ENCODE data around the gene RAI1. TPM values are rescaled to one million over a fixed set of nuclear protein-coding genes. Genes with fewer than 3 reads are reported as not detected.
"Not testable (repeated sequence)": the region's sequence is repeated elsewhere in the genome, so short reads cannot be mapped to it uniquely, and the experiment has no call there.

The RAI1 gene
- total RNA-seq, 2 experiments from 2014 or later = 9.2 to 12.0 TPM

GRCh38 chr17:17797119-17797809, 116.0 kb downstream of the RAI1 start:
- intact Hi-C loops (cut with micrococcal nuclease) = no loop called here
- CTCF ChIA-PET = no interaction called here
- Mint-ChIP-seq H3K9me3 (no peaks in the 10 kb centered on the region), H3K4me1 (ENCODE audit: low read depth) (peaks cover 15% of the 10 kb centered on the region), H3K4me3 (no peak overlapping the region), H3K27ac (no peak overlapping the region), H3K36me3 (ENCODE audit: low read depth) (peaks cover 8% of the 10 kb centered on the region), H3K27me3 (ENCODE audit: low read depth) (no peaks in the 10 kb centered on the region)
- DNase-seq = no peak

- H3K4me3 Mint-ChIP-seq = no peak overlapping the region
Measured at GRCh38 chr17:17798010-17798556, 116.8 kb downstream of the RAI1 start.

GRCh38 chr17:17798573-17799255, 117.5 kb downstream of the RAI1 start:
- H3K4me1 Mint-ChIP-seq (ENCODE audit: low read depth) = peaks cover 4% of the 10 kb centered on the region
- no peak overlapping the region for H3K4me3 Mint-ChIP-seq
- no peaks in the 10 kb centered on the region for H3K27me3 Mint-ChIP-seq (ENCODE audit: low read depth)
- no peaks in the 10 kb centered on the region for H3K9me3 Mint-ChIP-seq
- intact Hi-C loops (cut with micrococcal nuclease) = no loop called here
- CTCF ChIA-PET = no interaction called here
- H3K27ac Mint-ChIP-seq = no peak overlapping the region
- DNase-seq = no peak
- peaks cover 7% of the 10 kb centered on the region for H3K36me3 Mint-ChIP-seq (ENCODE audit: low read depth)

More at GRCh38 chr17:17798010-17798556, 116.8 kb downstream of the RAI1 start:
- H3K36me3 Mint-ChIP-seq (ENCODE audit: low read depth) = peaks cover 8% of the 10 kb centered on the region
- H3K9me3 Mint-ChIP-seq = no peaks in the 10 kb centered on the region
- H3K27me3 Mint-ChIP-seq (ENCODE audit: low read depth) = no peaks in the 10 kb centered on the region
- no peak for DNase-seq
- CTCF ChIA-PET = no interaction called here
- intact Hi-C loops (cut with micrococcal nuclease) = no loop called here
- no peak overlapping the region for H3K27ac Mint-ChIP-seq
- peaks cover 10% of the 10 kb centered on the region for H3K4me1 Mint-ChIP-seq (ENCODE audit: low read depth)

GRCh38 chr17:17800504-17801021, 119.3 kb downstream of the RAI1 start:
- Mint-ChIP-seq H3K4me3 (no peak overlapping the region), H3K9me3 (no peaks in the 10 kb centered on the region), H3K27me3 (ENCODE audit: low read depth) (no peaks in the 10 kb centered on the region), H3K36me3 (ENCODE audit: low read depth) (peaks cover 3% of the 10 kb centered on the region), H3K27ac (no peak overlapping the region), H3K4me1 (ENCODE audit: low read depth) (no peaks in the 10 kb centered on the region)
- intact Hi-C loops (cut with micrococcal nuclease) = no loop called here
- CTCF ChIA-PET = interaction anchor here (1.0 to 1.6 kb wide), 3 partner anchors 12 to 118 kb away, joined by 3 to 4 read pairs (median 4); no protein-coding TSS in a partner anchor
- no peak for DNase-seq

GRCh38 chr17:17801800-17802481, 120.7 kb downstream of the RAI1 start:
- intact Hi-C loops (cut with micrococcal nuclease) = no loop called here
- H3K36me3 Mint-ChIP-seq (ENCODE audit: low read depth) = peaks cover 6% of the 10 kb centered on the region
- CTCF ChIA-PET = interaction anchor here (1.0 to 1.6 kb wide), 4 partner anchors 9 to 117 kb away, joined by 3 to 4 read pairs (median 4); no protein-coding TSS in a partner anchor
- no peaks in the 10 kb centered on the region for H3K9me3 Mint-ChIP-seq
- no peak overlapping the region for H3K27ac Mint-ChIP-seq
- no peak overlapping the region for H3K4me3 Mint-ChIP-seq
- no peaks in the 10 kb centered on the region for H3K4me1 Mint-ChIP-seq (ENCODE audit: low read depth)
- DNase-seq = no peak
- H3K27me3 Mint-ChIP-seq (ENCODE audit: low read depth) = no peaks in the 10 kb centered on the region

GRCh38 chr17:17804007-17804406, 122.7 kb downstream of the RAI1 start:
- Mint-ChIP-seq H3K27ac (no peak overlapping the region), H3K4me1 (ENCODE audit: low read depth) (no peaks in the 10 kb centered on the region), H3K4me3 (no peak overlapping the region), H3K9me3 (no peaks in the 10 kb centered on the region), H3K36me3 (ENCODE audit: low read depth) (peaks cover 4% of the 10 kb centered on the region), H3K27me3 (ENCODE audit: low read depth) (no peaks in the 10 kb centered on the region)
- CTCF ChIA-PET = interaction anchor here (0.5 to 0.8 kb wide), 2 partner anchors 30 to 42 kb away, joined by 3 read pairs; no protein-coding TSS in a partner anchor
- no peak for DNase-seq
- intact Hi-C loops (cut with micrococcal nuclease) = no loop called here

GRCh38 chr17:17805575-17805974, 124.3 kb downstream of the RAI1 start:
- peaks cover 7% of the 10 kb centered on the region for H3K36me3 Mint-ChIP-seq (ENCODE audit: low read depth)
- no peaks in the 10 kb centered on the region for H3K9me3 Mint-ChIP-seq
- H3K27me3 Mint-ChIP-seq (ENCODE audit: low read depth) = no peaks in the 10 kb centered on the region
- H3K4me3 Mint-ChIP-seq = no peak overlapping the region
- no peaks in the 10 kb centered on the region for H3K4me1 Mint-ChIP-seq (ENCODE audit: low read depth)
- DNase-seq = no peak
- intact Hi-C loops (cut with micrococcal nuclease) = no loop called here
- H3K27ac Mint-ChIP-seq = no peak overlapping the region
- CTCF ChIA-PET = interaction anchor here (1.0 to 1.3 kb wide), 2 partner anchors 20 to 55 kb away, joined by 3 to 4 read pairs; no protein-coding TSS in a partner anchor

GRCh38 chr17:17806035-17806434, 124.8 kb downstream of the RAI1 start:
- H3K4me3 Mint-ChIP-seq = no peak overlapping the region
- H3K9me3 Mint-ChIP-seq = no peaks in the 10 kb centered on the region
- peaks cover 9% of the 10 kb centered on the region for H3K36me3 Mint-ChIP-seq (ENCODE audit: low read depth)
- H3K27ac Mint-ChIP-seq = no peak overlapping the region
- DNase-seq = no peak
- no peaks in the 10 kb centered on the region for H3K4me1 Mint-ChIP-seq (ENCODE audit: low read depth)
- no peaks in the 10 kb centered on the region for H3K27me3 Mint-ChIP-seq (ENCODE audit: low read depth)
- CTCF ChIA-PET = interaction anchor here (1.0 to 1.3 kb wide), 2 partner anchors 21 to 54 kb away, joined by 3 to 4 read pairs; no protein-coding TSS in a partner anchor
- intact Hi-C loops (cut with micrococcal nuclease) = no loop called here

GRCh38 chr17:17806611-17807274, 125.5 kb downstream of the RAI1 start:
- H3K36me3 Mint-ChIP-seq (ENCODE audit: low read depth) = peaks cover 9% of the 10 kb centered on the region

GRCh38 chr17:17807440-17807839, 126.2 kb downstream of the RAI1 start:
- CTCF ChIA-PET = no interaction called here
- no peak overlapping the region for H3K27ac Mint-ChIP-seq
- no peak overlapping the region for H3K4me3 Mint-ChIP-seq
- peaks cover 11% of the 10 kb centered on the region for H3K36me3 Mint-ChIP-seq (ENCODE audit: low read depth)
- DNase-seq = no peak
- no peaks in the 10 kb centered on the region for H3K9me3 Mint-ChIP-seq
- intact Hi-C loops (cut with micrococcal nuclease) = no loop called here
- peaks cover 7% of the 10 kb centered on the region for H3K4me1 Mint-ChIP-seq (ENCODE audit: low read depth)
- H3K27me3 Mint-ChIP-seq (ENCODE audit: low read depth) = no peaks in the 10 kb centered on the region

More at GRCh38 chr17:17806611-17807274, 125.5 kb downstream of the RAI1 start:
- peaks cover 3% of the 10 kb centered on the region for H3K4me1 Mint-ChIP-seq (ENCODE audit: low read depth)
- DNase-seq = no peak
- intact Hi-C loops (cut with micrococcal nuclease) = no loop called here
- H3K9me3 Mint-ChIP-seq = no peaks in the 10 kb centered on the region
- H3K27ac Mint-ChIP-seq = no peak overlapping the region
- no peak overlapping the region for H3K4me3 Mint-ChIP-seq
- H3K27me3 Mint-ChIP-seq (ENCODE audit: low read depth) = no peaks in the 10 kb centered on the region
- CTCF ChIA-PET = interaction anchor here (1.0 to 1.3 kb wide), 2 partner anchors 21 to 54 kb away, joined by 3 to 4 read pairs; no protein-coding TSS in a partner anchor

GRCh38 chr17:17808200-17808599, 126.9 kb downstream of the RAI1 start:
- CTCF ChIA-PET; DNase-seq; H3K27ac Mint-ChIP-seq; intact Hi-C loops (cut with micrococcal nuclease); H3K4me3 Mint-ChIP-seq; H3K9me3 Mint-ChIP-seq; H3K27me3 Mint-ChIP-seq (ENCODE audit: low read depth): not testable (repeated sequence)
- H3K4me1 Mint-ChIP-seq (ENCODE audit: low read depth) = peaks cover 10% of the 10 kb centered on the region
- H3K36me3 Mint-ChIP-seq (ENCODE audit: low read depth) = peaks cover 16% of the 10 kb centered on the region

Data from activated naive CD4-positive, alpha-beta T cell treated with anti-CD3 and anti-CD28 coated beads for 36 hours (primary cell).